CD14-positive monocyte (primary cell): ENCODE data around the gene CHIT1. TPM values are rescaled to one million over a fixed set of nuclear protein-coding genes. Genes with fewer than 3 reads are reported as not detected.
A peak's percentile ranks its signal among the peaks of the same experiment; 100 is the strongest.

Experiments
- DNase-seq, 3 donors: peaks; one replicate each; pipeline ENCODE4 v3.0.0-alpha.2; 2011 to 2022
- H2AFZ ChIP-seq: 2 replicates; pipeline ENCODE4 v1.6.0; 2012; ENCODE audit warnings: mild to moderate bottlenecking, low read depth, low read length, inconsistent platforms; ENCODE audit not compliant: insufficient read depth, poor library complexity, severe bottlenecking
- H3K27ac ChIP-seq, 2 donors: 1 replicate in 1 of 2; 2 replicates in 1 of 2; pipeline ENCODE4 v1.5.1; 2012 to 2013; ENCODE audit warnings: low read length in 2 of 2, control low read depth in 1 of 2, inconsistent platforms in 1 of 2, low read depth in 1 of 2, mild to moderate bottlenecking in 1 of 2
- H3K27me3 ChIP-seq, 2 donors: one replicate each; pipeline versions ENCODE4 v1.6.0 to v1.6.1; 2011 to 2013; ENCODE audit warnings: low read length in 2 of 2; ENCODE audit not compliant: control insufficient read depth in 2 of 2, insufficient read depth in 2 of 2
- H3K36me3 ChIP-seq, 2 donors: replicated peaks in 1 of 2; 1 replicate in 1 of 2; 2 replicates in 1 of 2; pipeline versions ENCODE4 v1.5.1 to v1.6.1; 2012 to 2013; ENCODE audit warnings: low read length in 2 of 2, control low read depth in 1 of 2, inconsistent platforms in 1 of 2, mild to moderate bottlenecking in 1 of 2; ENCODE audit not compliant: insufficient read depth in 2 of 2, control insufficient read depth in 1 of 2
- H3K4me1 ChIP-seq, 2 donors: 1 replicate in 1 of 2; 2 replicates in 1 of 2; pipeline versions ENCODE4 v1.5.1 to v1.6.1; 2012 to 2013; ENCODE audit warnings: low read length in 2 of 2, control low read depth in 1 of 2, inconsistent platforms in 1 of 2, mild to moderate bottlenecking in 1 of 2, moderate library complexity in 1 of 2; ENCODE audit not compliant: insufficient read depth in 2 of 2, control insufficient read depth in 1 of 2
- H3K4me2 ChIP-seq: replicated peaks from 2 replicates; pipeline ENCODE3; 2012; ENCODE audit warnings: low read length, moderate library complexity, mild to moderate bottlenecking; ENCODE audit not compliant: poor library complexity, severe bottlenecking; ENCODE audit errors: extremely low read depth
- H3K4me3 ChIP-seq, 3 experiments: fragments of 200-600 bp in 1 of 3; sonication (generic) in 1 of 3; replicated peaks in 1 of 3; 1 replicate in 2 of 3; 2 replicates in 1 of 3; pipeline ENCODE4 v1.5.1; 2011 to 2013; ENCODE audit warnings: low read length in 3 of 3, mild to moderate bottlenecking in 3 of 3, control low read depth in 2 of 3, low read depth in 2 of 3, inconsistent platforms in 1 of 3, moderate library complexity in 1 of 3
- H3K79me2 ChIP-seq: 2 replicates; pipeline ENCODE4 v1.6.0; 2012; ENCODE audit warnings: mild to moderate bottlenecking, control low read depth, inconsistent platforms, low read length, moderate library complexity; ENCODE audit not compliant: insufficient read depth
- H3K9ac ChIP-seq: 2 replicates; pipeline ENCODE4 v1.6.0; 2017; ENCODE audit warnings: low read length, mild to moderate bottlenecking; ENCODE audit not compliant: insufficient read depth, poor library complexity, severe bottlenecking
- H3K9me3 ChIP-seq, 2 donors: replicated peaks in 1 of 2; 1 replicate in 1 of 2; 2 replicates in 1 of 2; pipeline versions ENCODE4 v1.5.1 to v1.6.1; 2012 to 2013; ENCODE audit warnings: low read length in 2 of 2, control low read depth in 1 of 2; ENCODE audit not compliant: control insufficient read depth in 1 of 2, insufficient read depth in 1 of 2
- H4K20me1 ChIP-seq: 2 replicates; pipeline ENCODE4 v1.6.0; 2012; ENCODE audit warnings: mild to moderate bottlenecking, low read length, control low read depth, moderate library complexity; ENCODE audit not compliant: insufficient read depth
- H3K27ac Mint-ChIP-seq, 7 donors: one replicate each; pipeline ENCODE4 v1.8.0; 2020; ENCODE audit warnings: mild to moderate bottlenecking in 7 of 7, mixed read lengths in 7 of 7, moderate library complexity in 6 of 7, inconsistent platforms in 2 of 7
- H3K27me3 Mint-ChIP-seq, 3 donors: one replicate each; pipeline ENCODE4 v1.8.0; 2021 to 2022; ENCODE audit warnings: low read depth in 3 of 3, mild to moderate bottlenecking in 3 of 3, mixed read lengths in 3 of 3, moderate library complexity in 3 of 3, inconsistent platforms in 1 of 3
- H3K36me3 Mint-ChIP-seq, 2 donors: one replicate each; pipeline ENCODE4 v1.8.0; 2020; ENCODE audit warnings: mixed read lengths in 2 of 2, inconsistent platforms in 1 of 2, mild to moderate bottlenecking in 1 of 2
- H3K4me1 Mint-ChIP-seq: one replicate; pipeline ENCODE4 v1.8.0; 2020; ENCODE audit warnings: mild to moderate bottlenecking, mixed read lengths
- H3K4me3 Mint-ChIP-seq, 2 donors: one replicate each; pipeline ENCODE4 v1.8.0; 2020; ENCODE audit warnings: mild to moderate bottlenecking in 2 of 2, mixed read lengths in 2 of 2, moderate library complexity in 1 of 2
- H3K9me3 Mint-ChIP-seq, 7 donors: one replicate each; pipeline ENCODE4 v1.8.0; 2020 to 2022; ENCODE audit warnings: mixed read lengths in 7 of 7, mild to moderate bottlenecking in 6 of 7, moderate library complexity in 6 of 7, inconsistent platforms in 2 of 7
- WGBS: methylation state at CpG from one replicate; pipeline ENCODE4 v1.1.5; 2013; ENCODE audit warnings: missing lambda C conversion rate; ENCODE audit not compliant: insufficient coverage; 5-methylcytosine and 5-hydroxymethylcytosine counted together
- intact Hi-C, 2 donors: fragments of 100-400 bp; cut with micrococcal nuclease; formaldehyde crosslinking; loops; one replicate each; pipeline versions ENCODE4 v1.15.0 to v1.15.1; 2023
- polyA plus RNA-seq, 3 donors: library from polyadenylated mRNA; depleted of rRNA in 1 of 3; unstranded in 2 of 3; stranded (reverse) in 1 of 3; fragments of 300-500 nt in 2 of 3; fragments of >200 nt in 1 of 3; fragmentation: Illumina TruSeq in 2 of 3; gene quantifications; 1 replicate in 2 of 3; 2 replicates in 1 of 3; pipeline ENCODE4 v1.2.3, GENCODE V29; 2012 to 2021
- TF ChIP-seq, protein P1 (sequence below): fragments of 200-600 bp; IDR thresholded peaks from one replicate; pipeline ENCODE4 v1.8.0; 2022; ENCODE audit warnings: antibody characterized with exemption, mild to moderate bottlenecking

The CHIT1 gene
- polyA plus RNA-seq, 3 donors: 0.08 to 0.51 TPM; not detected in 1

DNA sequence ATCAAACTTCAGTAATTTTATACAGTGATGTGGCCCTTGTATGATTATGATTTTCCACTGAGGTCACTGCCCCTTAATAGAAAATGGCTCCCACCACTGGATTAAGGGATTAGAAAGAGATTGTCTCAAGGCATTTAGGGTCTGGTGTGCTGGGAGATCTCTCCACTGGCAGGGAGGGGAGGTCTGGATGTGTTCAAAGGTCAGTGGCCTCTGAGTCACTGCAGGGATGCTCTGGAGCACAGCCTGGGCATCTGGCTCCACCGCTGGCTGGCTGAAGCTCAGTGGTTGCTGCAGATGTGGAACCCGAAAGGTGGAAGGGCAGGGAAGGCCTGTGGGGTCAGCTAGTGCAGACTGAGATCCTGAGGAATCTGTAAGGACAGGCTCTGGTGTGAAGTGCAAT lies 24.7 kb downstream of the CHIT1 start:
- no peak overlapping the region for H3K27ac ChIP-seq
- H3K36me3 ChIP-seq: no peaks in the 10 kb centered on the region
- WGBS: no CpG with 5 or more reads among the region's 2 CpGs
- no peaks in the 10 kb centered on the region for H3K27me3 ChIP-seq
- peaks cover 0 to 7% of the 10 kb centered on the region in 2 donors for H3K36me3 Mint-ChIP-seq
- no peak overlapping the region for H3K4me2 ChIP-seq
- H3K4me1 Mint-ChIP-seq: peaks cover 56% of the 10 kb centered on the region
- H3K4me3 ChIP-seq: no peak overlapping the region
- TF ChIP-seq, protein P1, sequence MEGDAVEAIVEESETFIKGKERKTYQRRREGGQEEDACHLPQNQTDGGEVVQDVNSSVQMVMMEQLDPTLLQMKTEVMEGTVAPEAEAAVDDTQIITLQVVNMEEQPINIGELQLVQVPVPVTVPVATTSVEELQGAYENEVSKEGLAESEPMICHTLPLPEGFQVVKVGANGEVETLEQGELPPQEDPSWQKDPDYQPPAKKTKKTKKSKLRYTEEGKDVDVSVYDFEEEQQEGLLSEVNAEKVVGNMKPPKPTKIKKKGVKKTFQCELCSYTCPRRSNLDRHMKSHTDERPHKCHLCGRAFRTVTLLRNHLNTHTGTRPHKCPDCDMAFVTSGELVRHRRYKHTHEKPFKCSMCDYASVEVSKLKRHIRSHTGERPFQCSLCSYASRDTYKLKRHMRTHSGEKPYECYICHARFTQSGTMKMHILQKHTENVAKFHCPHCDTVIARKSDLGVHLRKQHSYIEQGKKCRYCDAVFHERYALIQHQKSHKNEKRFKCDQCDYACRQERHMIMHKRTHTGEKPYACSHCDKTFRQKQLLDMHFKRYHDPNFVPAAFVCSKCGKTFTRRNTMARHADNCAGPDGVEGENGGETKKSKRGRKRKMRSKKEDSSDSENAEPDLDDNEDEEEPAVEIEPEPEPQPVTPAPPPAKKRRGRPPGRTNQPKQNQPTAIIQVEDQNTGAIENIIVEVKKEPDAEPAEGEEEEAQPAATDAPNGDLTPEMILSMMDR: no peak
- H3K9ac ChIP-seq: no peak overlapping the region
- no peak overlapping the region for H3K27ac Mint-ChIP-seq
- DNase-seq: no peak
- intact Hi-C loops: no loop called here
- H3K4me3 Mint-ChIP-seq: no peak overlapping the region
- H4K20me1 ChIP-seq: no peaks in the 10 kb centered on the region
- H3K9me3 Mint-ChIP-seq: peaks cover 0 to 3% (median 0%) of the 10 kb centered on the region in 7 donors
- no peak overlapping the region for H2AFZ ChIP-seq
- no peaks in the 10 kb centered on the region for H3K79me2 ChIP-seq
- peaks cover 3 to 8% (median 4%) of the 10 kb centered on the region in 3 donors for H3K27me3 Mint-ChIP-seq
- H3K9me3 ChIP-seq: no peaks in the 10 kb centered on the region
- H3K4me1 ChIP-seq: peaks cover 45 to 48% of the 10 kb centered on the region in 2 donors

DNA sequence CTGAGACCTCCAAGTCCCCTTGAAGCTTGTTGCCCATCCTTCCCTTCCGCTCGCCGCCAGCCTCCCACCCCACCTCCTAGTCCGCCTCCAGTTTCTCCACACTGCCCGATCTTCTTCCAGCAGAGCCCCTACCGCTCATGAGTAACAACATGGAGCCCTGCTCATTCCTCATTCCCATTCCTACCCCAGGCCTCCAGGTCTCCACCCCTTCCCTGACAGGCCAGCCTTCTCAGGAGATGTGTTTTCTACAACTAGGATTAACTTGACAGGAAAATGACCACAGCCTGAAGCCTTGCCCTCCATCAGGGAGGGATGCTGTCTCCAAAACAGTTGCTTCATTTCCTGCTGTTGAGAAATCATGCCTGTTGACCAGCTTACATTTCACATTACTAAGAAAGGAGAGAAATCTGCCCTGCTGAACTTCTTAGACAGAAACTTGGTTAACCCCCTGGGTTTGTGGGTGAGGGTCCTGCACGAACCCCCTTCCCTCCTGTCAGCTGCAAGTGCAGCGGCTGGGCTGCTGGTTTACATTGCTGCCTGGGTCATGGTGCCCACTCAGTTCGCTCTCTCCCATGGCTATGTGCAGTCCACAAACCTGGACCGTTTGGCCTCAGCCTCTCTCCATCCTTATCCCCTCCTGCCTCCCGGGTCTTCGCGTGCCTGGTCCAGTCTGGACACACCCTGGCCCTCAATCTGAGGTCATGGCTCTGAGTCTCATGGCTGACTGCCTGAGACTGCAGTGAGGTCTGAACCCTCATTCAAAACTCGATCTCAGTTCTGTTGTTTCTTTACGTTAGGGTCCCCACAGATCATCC lies 26.8 kb downstream of the CHIT1 start:
- H3K79me2 ChIP-seq: no peaks in the 10 kb centered on the region
- peak; percentile 64 to 85 (median 69) for DNase-seq
- H3K27ac ChIP-seq: peak overlapping the region; percentile 52 to 70
- intact Hi-C loops: no loop called here
- Mint-ChIP-seq H3K9me3 (peaks cover 0 to 3% (median 1%) of the 10 kb centered on the region in 7 donors), H3K4me1 (peaks cover 67% of the 10 kb centered on the region), H3K27ac (peak overlapping the region; percentile 79 to 96 (median 89)), H3K27me3 (peaks cover 2 to 6% (median 6%) of the 10 kb centered on the region in 3 donors), H3K4me3 (peak overlapping the region; percentile 67 to 91), H3K36me3 (peaks cover 0 to 7% of the 10 kb centered on the region in 2 donors)
- H2AFZ ChIP-seq: peak overlapping the region; percentile 77
- H3K4me2 ChIP-seq: peak overlapping the region; percentile 74
- peaks cover 54 to 55% of the 10 kb centered on the region in 2 donors for H3K4me1 ChIP-seq
- 20% methylated on average over 12 of the region's 15 CpGs for WGBS
- H3K27me3 ChIP-seq: no peaks in the 10 kb centered on the region
- TF ChIP-seq, protein P1: no peak
- H3K36me3 ChIP-seq: no peaks in the 10 kb centered on the region
- H3K4me3 ChIP-seq: peak overlapping the region in 1 of 3 experiments; percentile 57
- H4K20me1 ChIP-seq: no peaks in the 10 kb centered on the region
- H3K9me3 ChIP-seq: no peaks in the 10 kb centered on the region
- H3K9ac ChIP-seq: peak overlapping the region; percentile 32
